OCI-LY3 (cell line): ENCODE data around the gene PKD1L1.
A peak's percentile ranks its signal among the peaks of the same experiment; 100 is the strongest.

ENCODE experiments used
- H2AFZ ChIP-seq: fragments of 200-600, 300-600 bp; shearing (Covaris generic); 2 replicates; pipeline ENCODE4 v1.6.0; 2014; ENCODE audit warnings: antibody characterized with exemption, low read depth, low read length
- H3K27ac ChIP-seq: fragments of 200-600, 300-600 bp; sonication (generic); 2 replicates; pipeline ENCODE4 v1.5.1; 2014; ENCODE audit warnings: mild to moderate bottlenecking, low read length, moderate library complexity, mixed read lengths
- H3K27me3 ChIP-seq: fragments of 200-600, 300-600 bp; sonication (generic); 2 replicates; pipeline ENCODE4 v1.6.1; 2014; ENCODE audit warnings: low read depth, low read length, mixed read lengths
- H3K36me3 ChIP-seq: fragments of 200-600, 300-600 bp; sonication (generic); replicated peaks from 2 replicates; pipeline ENCODE3; 2014; ENCODE audit warnings: low read depth, low read length, mixed read lengths
- H3K4me1 ChIP-seq: fragments of 300-600, 200-600 bp; sonication (generic); 2 replicates; pipeline ENCODE4 v1.6.1; 2014; ENCODE audit warnings: low read length, mixed read lengths
- H3K4me2 ChIP-seq: fragments of 200-600, 300-600 bp; sonication (generic); 2 replicates; pipeline ENCODE4 v1.6.1; 2014; ENCODE audit warnings: low read length, mixed read lengths
- H3K4me3 ChIP-seq: fragments of 300-600, 200-600 bp; sonication (generic); 2 replicates; pipeline ENCODE4 v1.5.1; 2014; ENCODE audit warnings: antibody characterized with exemption, mild to moderate bottlenecking, low read length, moderate library complexity
- H3K79me2 ChIP-seq: fragments of 300-600, 200-600 bp; shearing (Covaris generic); 2 replicates; pipeline ENCODE4 v1.6.1; 2014; ENCODE audit warnings: mild to moderate bottlenecking, low read length, mixed read lengths
- H3K9ac ChIP-seq: fragments of 300-600, 200-600 bp; shearing (Covaris generic); 2 replicates; pipeline ENCODE4 v1.6.0; 2014; ENCODE audit warnings: mild to moderate bottlenecking, low read length, moderate library complexity
- H3K9me3 ChIP-seq: fragments of 200-600, 300-600 bp; shearing (Covaris generic); 2 replicates; pipeline ENCODE4 v1.6.1; 2014; ENCODE audit warnings: low read length, mixed read lengths; ENCODE audit not compliant: insufficient read depth
- H4K20me1 ChIP-seq: fragments of 200-600, 300-600 bp; sonication (generic); 2 replicates; pipeline ENCODE4 v1.6.1; 2016; ENCODE audit warnings: low read length, mixed read lengths; ENCODE audit not compliant: insufficient read depth
- EZH2phosphoT487 ChIP-seq: fragments of 200-600 bp; shearing (Covaris generic); IDR thresholded peaks from 2 replicates; pipeline ENCODE4 v1.6.1; 2018; ENCODE audit warnings: antibody characterized with exemption, mixed run types, low read depth
- TF ChIP-seq, protein P1 (sequence below): fragments of 200-600, 300-600 bp; sonication (generic); IDR thresholded peaks from 2 replicates; pipeline ENCODE4 v1.5.1; 2014; ENCODE audit warnings: antibody characterized with exemption, low read length, low read depth

Gene PKD1L1

DNA sequence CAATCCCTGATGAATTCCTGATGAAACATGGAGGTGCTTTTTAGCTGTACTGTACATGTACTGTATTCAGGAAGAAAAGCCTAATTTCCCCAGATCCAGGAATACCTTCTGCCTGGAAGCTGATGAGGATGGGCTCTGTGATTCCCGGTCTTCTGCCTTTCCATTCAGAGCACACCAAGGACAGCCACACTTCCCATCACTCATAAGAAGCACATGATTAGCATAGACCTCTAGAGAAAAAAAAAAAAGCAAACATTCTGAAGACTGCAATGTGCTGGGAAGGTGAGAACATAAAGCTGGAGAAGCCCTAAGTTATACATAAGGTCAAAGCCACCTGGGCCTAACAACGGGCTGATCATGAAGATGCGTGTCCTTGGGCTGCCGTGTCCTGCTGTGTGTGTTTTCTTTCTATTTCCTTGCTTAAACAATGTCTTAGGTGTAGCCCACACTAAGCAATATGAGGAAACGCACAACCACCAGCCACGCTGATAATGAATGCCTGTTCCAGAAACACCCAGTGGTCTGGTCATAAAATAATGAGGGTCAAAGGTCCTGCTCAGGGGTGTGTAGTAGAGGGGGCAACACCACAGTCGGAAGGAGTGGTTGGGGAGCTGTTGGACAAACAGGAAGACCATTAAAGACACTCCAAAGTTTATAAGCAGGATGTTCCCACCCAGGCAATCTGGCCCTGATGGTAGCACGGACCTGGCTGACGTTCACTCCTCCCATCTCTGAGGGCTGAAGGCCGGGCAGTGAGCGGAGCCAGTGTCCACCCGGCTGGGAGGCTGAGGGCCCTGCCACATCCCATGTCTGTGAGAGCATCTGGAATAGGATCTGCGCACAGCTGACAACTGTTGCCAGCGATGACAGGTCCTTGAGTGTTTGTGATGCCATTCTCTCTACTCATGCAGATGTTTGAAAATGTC lies 7.9 kb downstream of the PKD1L1 start:
- H2AFZ ChIP-seq, result no peak overlapping the region
- no peaks in the 10 kb centered on the region for H3K9me3 ChIP-seq
- H3K36me3 ChIP-seq, result no peaks in the 10 kb centered on the region
- no peak overlapping the region for H3K4me3 ChIP-seq
- no peak overlapping the region for H3K4me2 ChIP-seq
- TF ChIP-seq, protein P1, sequence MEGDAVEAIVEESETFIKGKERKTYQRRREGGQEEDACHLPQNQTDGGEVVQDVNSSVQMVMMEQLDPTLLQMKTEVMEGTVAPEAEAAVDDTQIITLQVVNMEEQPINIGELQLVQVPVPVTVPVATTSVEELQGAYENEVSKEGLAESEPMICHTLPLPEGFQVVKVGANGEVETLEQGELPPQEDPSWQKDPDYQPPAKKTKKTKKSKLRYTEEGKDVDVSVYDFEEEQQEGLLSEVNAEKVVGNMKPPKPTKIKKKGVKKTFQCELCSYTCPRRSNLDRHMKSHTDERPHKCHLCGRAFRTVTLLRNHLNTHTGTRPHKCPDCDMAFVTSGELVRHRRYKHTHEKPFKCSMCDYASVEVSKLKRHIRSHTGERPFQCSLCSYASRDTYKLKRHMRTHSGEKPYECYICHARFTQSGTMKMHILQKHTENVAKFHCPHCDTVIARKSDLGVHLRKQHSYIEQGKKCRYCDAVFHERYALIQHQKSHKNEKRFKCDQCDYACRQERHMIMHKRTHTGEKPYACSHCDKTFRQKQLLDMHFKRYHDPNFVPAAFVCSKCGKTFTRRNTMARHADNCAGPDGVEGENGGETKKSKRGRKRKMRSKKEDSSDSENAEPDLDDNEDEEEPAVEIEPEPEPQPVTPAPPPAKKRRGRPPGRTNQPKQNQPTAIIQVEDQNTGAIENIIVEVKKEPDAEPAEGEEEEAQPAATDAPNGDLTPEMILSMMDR, result no peak
- no peak for TF ChIP-seq EZH2phosphoT487
- peaks cover 65% of the 10 kb centered on the region for H3K27me3 ChIP-seq
- peaks cover 36% of the 10 kb centered on the region for H3K4me1 ChIP-seq
- no peaks in the 10 kb centered on the region for H3K79me2 ChIP-seq
- H3K9ac ChIP-seq, result no peak overlapping the region
- no peak overlapping the region for H3K27ac ChIP-seq
- H4K20me1 ChIP-seq, result peaks cover 6% of the 10 kb centered on the region; the same call in 1 of the 2 replicates

DNA sequence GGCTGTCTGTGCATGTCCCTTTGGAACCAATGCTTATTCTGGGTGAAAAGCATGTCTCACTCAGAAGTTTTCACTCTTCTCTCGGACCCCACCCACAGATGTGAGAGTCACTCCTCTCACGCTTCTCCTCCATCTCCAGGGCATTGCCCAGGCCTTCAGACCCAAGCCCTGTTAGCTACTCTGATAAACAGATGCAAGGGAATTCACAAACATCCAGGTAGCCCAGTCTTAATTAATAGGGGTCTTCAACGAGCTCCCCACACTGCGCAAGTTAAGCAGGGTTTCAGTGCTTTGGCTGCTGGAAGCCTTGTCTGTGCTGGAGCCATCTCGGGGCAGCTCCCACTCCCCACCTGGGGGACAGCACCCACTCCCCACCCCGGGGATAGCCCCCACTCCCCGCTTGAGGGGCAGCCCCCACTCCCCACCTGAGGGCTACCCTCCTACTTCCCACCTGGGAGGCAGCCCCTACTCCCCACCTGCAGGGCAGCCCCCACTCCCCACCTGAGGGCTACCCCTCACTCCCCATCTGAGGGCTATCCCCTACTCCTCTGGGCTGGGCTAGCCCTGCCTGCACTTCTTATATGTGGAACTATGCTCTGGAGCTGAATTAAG lies 8.7 kb downstream of the PKD1L1 start:
- H3K4me1 ChIP-seq, result peaks cover 36% of the 10 kb centered on the region
- TF ChIP-seq, protein P1, result no peak
- TF ChIP-seq EZH2phosphoT487, result no peak
- no peak overlapping the region for H3K4me3 ChIP-seq
- H3K36me3 ChIP-seq, result no peaks in the 10 kb centered on the region
- peaks cover 71% of the 10 kb centered on the region for H3K27me3 ChIP-seq
- peak overlapping the region; percentile 93; the same call in 1 of the 2 replicates for H3K4me2 ChIP-seq
- H2AFZ ChIP-seq, result no peak overlapping the region
- H3K9ac ChIP-seq, result no peak overlapping the region
- H3K79me2 ChIP-seq, result no peaks in the 10 kb centered on the region
- peaks cover 6% of the 10 kb centered on the region; the same call in 1 of the 2 replicates for H4K20me1 ChIP-seq
- H3K9me3 ChIP-seq, result no peaks in the 10 kb centered on the region
- H3K27ac ChIP-seq, result no peak overlapping the region

DNA sequence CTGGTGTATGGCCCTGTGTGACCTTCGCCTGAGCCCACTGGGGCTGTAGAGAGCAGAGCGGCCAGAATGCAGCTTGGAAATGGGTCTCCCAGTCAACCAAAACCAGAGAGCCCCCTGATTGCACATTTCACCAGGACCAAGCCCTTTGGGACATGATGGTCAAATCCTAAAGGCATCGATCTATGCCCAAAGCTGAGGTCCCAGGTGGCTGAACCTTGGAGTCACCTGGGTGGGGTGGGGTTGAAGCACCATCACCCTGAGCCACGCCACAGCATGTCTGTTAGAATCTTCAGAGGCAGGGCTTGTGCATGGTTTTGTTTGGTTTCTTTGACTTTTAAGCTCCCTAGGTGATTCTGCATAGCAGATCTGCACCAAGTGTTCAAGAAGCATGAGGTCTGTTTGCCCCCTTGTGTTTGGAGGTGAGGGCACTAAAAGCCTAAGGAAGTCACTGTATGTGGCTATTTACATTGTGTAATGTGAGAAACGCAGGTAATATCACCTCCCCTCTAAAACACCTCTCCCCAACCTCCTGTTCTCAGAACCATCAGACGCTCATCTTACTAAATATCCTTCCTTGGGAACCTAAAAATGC lies 9.6 kb downstream of the PKD1L1 start:
- H3K4me1 ChIP-seq, result peaks cover 36% of the 10 kb centered on the region
- H3K27me3 ChIP-seq, result peaks cover 71% of the 10 kb centered on the region
- H3K36me3 ChIP-seq, result no peaks in the 10 kb centered on the region
- H3K27ac ChIP-seq, result peak overlapping the region; percentile 55
- TF ChIP-seq, protein P1, result peak; percentile 65
- no peak for TF ChIP-seq EZH2phosphoT487
- H4K20me1 ChIP-seq, result peaks cover 6% of the 10 kb centered on the region; the same call in 1 of the 2 replicates
- H3K4me2 ChIP-seq, result peak overlapping the region; percentile 93
- H3K79me2 ChIP-seq, result no peaks in the 10 kb centered on the region
- peak overlapping the region; percentile 47 for H3K4me3 ChIP-seq
- no peaks in the 10 kb centered on the region for H3K9me3 ChIP-seq
- 0 out of 2 replicates have a peak overlapping the region, but pooled peaks have one; percentile 9 for H3K9ac ChIP-seq
- no peak overlapping the region for H2AFZ ChIP-seq
